ENCODE data around the gene AQP3.
"Not testable (repeated sequence)": the region's sequence is repeated elsewhere in the genome, so short reads cannot be mapped to it uniquely, and the experiment has no call there.

The AQP3 gene

GRCh38 chr9:33440204-33440603, 7.2 kb downstream of the AQP3 start:
- DNase-seq: no peak

- no peak for DNase-seq
Observed at GRCh38 chr9:33439731-33440130, 7.7 kb downstream of the AQP3 start.

GRCh38 chr9:33438926-33439680, 8.3 kb downstream of the AQP3 start:
- no peak for DNase-seq

GRCh38 chr9:33437898-33438297, 9.5 kb downstream of the AQP3 start:
- no peak for DNase-seq

GRCh38 chr9:33437205-33437604, 10.2 kb downstream of the AQP3 start:
- DNase-seq: no peak

GRCh38 chr9:33436445-33436844, 10.9 kb downstream of the AQP3 start:
- DNase-seq: no peak

GRCh38 chr9:33435821-33436277, 11.5 kb downstream of the AQP3 start:
- no peak for DNase-seq

GRCh38 chr9:33434317-33435105, 12.9 kb downstream of the AQP3 start:
- no peak for DNase-seq

- DNase-seq: no peak
Observed at GRCh38 chr9:33433871-33434270, 13.5 kb downstream of the AQP3 start.

GRCh38 chr9:33431420-33431819, 16.0 kb downstream of the AQP3 start:
- DNase-seq: no peak

GRCh38 chr9:33430942-33431341, 16.5 kb downstream of the AQP3 start:
- DNase-seq: no peak

GRCh38 chr9:33429256-33429985, 18.0 kb downstream of the AQP3 start:
- no peak for DNase-seq

- DNase-seq: no peak
Observed at GRCh38 chr9:33426843-33427293, 20.5 kb downstream of the AQP3 start.

GRCh38 chr9:33425128-33425533, 22.3 kb downstream of the AQP3 start:
- DNase-seq: no peak

- not testable (repeated sequence) for DNase-seq
Observed at GRCh38 chr9:33424492-33424891, 22.9 kb downstream of the AQP3 start.

GRCh38 chr9:33424043-33424442, 23.4 kb downstream of the AQP3 start:
- DNase-seq: not testable (repeated sequence)

- DNase-seq: no peak
Observed at GRCh38 chr9:33419708-33420303, 27.6 kb downstream of the AQP3 start.

- peak; percentile 15 for DNase-seq
Observed at GRCh38 chr9:33418090-33418489, 29.3 kb downstream of the AQP3 start.

GRCh38 chr9:33416996-33417395, 30.4 kb downstream of the AQP3 start:
- no peak for DNase-seq

- peak; percentile 91 for DNase-seq
Observed at GRCh38 chr9:33415501-33416038, 31.8 kb downstream of the AQP3 start.

GRCh38 chr9:33414889-33415500, 32.4 kb downstream of the AQP3 start:
- no peak for DNase-seq

GRCh38 chr9:33414268-33414667, 33.1 kb downstream of the AQP3 start:
- no peak for DNase-seq

Measured in NCI-H510A (cell line).